Stimulated activated CD8-positive, alpha-beta memory T cell treated with anti-CD3 and anti-CD28 coated beads, Interleukin-4, amount 100 ng/mL, for 48 hours (primary cell): Measurements from ENCODE around the gene ARHGEF4.

Experiments used
- DNase-seq: peaks from one replicate; pipeline ENCODE4 v3.0.0-alpha.2; 2020

ARHGEF4 gene

DNA sequence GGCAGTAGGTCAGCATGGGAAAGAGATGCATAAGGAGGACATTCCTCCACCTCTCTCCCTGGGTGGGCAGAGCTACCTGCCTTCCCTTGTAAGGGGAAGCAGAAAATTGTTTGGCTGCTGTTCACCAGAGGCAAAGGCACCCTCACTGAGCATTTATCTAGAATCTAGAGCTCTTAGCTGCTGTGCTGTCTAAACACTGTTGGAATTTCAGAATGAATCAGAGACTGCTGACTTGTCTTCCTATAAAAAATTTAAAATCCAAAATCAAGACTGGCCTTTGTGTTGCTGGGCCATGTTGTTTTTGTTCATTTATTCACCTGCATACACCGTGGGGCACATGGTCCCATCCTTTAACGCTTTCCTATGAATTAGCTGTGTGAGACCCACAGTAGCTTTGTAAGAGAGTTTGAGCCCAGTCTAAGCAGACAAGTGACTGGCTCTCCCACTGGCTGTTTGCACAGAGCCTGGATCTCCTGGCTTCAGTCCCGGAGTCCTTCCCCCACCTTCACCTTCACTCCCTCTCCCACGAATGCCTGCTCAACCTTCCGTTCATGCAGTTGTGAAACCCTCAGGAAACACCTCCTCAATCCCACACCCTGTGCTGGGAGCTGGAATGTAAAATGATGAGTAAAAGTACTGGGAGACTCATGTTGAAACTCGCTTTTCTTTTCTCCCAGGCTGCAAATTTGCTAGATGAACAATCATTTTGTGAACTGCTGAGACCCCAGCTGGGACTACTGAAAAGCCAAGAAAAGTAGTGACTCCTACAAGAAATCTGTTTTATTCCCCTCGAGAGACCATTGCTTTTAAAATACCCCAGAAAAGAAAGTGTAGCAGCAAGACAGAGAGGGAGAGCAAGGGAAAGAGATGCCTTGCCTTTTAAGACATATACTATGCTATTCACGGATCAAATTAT is 180.4 kb downstream of the ARHGEF4 start:
- DNase-seq = no peak

DNA sequence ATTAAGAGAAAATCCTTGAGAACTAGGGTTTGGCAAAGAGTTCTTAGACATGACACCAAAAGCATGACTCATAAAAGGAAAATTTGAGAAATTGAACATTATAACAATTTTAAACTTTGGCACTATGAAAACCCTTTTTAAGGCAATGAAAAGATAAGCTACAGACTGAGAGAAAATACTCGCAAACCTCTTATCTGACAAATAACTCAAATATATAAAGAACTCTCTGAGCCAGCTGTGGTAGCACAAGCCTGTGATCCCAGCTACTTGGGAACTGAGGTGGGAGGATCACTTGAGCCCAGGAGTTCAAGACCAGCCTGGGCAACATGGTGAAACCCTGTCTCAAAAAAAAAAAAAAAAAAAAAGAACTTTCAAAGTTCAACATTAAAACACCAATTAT is 186.0 kb downstream of the ARHGEF4 start:
- no peak for DNase-seq

DNA sequence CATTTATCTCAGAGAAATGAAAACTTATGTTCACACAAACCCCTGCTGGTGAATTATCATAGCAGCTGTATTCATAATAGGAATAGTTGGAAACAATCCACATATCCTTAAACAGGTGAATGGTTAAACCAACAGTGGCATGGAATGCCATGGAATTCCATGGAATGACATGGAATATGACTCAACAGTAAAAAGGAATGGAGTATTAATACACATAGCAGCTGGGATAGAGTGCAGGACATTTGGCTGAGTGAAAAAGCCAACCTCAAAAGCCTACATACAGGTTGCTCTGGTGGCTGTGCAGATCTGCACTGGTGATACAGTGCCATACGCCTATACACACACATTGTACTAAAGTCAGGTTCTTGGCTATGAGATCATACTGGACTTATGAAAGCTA is 187.0 kb downstream of the ARHGEF4 start:
- DNase-seq = no peak

DNA sequence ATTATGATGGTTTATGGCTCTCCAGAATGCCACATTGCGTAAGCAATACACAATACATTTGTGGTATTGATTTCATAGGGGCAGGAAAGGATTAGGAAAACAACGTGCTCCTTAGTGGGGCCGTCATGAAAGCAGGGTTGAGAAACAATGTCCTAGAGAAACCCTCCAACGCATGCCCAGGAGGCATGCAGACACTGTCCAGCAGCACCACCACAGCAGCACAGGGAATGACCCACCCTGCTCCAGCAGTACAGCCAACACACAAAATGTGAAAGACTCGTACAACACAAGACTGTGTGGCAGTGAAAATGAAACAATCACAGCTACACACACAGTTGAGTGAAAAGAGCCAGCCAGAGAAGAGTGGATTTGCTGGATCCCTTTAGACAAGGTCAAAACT is 190.2 kb downstream of the ARHGEF4 start:
- no peak for DNase-seq

DNA sequence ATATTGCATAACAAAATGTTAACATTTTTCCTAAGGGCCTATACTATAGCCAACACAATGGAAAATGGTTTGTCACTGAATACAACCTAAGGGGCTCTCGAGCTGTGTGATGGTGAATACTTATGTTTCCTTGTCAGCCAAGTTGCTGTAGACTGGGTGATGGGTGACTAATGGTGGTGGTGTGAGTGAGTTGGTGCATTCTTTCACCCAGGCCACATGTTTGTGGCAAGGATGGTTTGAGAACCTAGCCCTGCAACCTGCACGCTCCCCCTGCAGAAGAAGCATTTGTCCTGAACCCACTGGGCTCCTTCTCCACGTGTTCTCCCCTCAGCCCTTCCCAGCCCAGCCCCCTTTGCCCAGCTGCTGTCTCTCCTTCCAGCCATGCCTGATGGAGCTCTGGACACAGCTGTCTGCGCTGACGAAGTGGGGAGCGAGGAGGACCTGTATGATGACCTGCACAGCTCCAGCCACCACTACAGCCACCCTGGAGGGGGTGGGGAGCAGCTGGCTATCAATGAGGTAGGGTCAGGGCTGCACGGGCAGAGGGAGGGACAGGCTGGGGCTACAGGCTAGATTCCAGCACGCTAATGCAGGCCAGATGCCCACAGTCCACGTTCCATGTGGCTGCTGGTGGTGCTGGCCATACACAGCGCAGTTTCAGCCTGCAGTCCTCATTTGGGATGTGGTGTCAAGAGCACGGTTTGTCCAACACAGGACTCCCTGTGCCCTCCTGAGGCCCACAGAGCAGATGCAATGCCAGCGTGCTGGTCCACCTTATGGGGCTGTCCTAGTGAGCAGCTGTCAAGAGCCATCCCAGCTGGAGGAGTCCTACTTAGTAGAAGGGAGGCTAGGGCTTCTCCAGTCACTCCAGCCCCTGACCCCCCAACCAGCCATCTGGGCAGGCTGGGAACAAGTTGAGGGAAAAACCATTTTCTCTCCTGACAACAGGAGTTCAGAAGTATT is 191.1 kb downstream of the ARHGEF4 start:
- DNase-seq = no peak

DNA sequence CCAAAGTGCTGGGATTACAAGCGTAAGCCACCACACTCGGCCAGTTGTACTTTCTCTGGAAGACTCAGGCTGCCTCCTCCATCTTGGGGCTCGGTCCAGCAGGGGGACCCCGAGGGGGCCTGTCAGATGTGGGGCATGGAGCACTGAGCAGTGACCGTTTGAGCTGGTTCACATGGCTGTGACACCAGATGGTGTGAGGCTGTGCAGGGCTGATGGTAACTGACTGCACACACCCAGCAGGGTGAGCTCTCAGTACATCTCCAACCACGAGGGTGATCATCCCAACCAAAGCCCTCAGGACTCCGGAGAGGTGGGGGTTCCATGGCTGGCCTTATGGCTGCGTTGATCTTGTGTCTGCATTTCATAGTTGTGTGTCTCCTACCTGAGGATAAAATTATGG is 193.1 kb downstream of the ARHGEF4 start:
- DNase-seq = no peak

DNA sequence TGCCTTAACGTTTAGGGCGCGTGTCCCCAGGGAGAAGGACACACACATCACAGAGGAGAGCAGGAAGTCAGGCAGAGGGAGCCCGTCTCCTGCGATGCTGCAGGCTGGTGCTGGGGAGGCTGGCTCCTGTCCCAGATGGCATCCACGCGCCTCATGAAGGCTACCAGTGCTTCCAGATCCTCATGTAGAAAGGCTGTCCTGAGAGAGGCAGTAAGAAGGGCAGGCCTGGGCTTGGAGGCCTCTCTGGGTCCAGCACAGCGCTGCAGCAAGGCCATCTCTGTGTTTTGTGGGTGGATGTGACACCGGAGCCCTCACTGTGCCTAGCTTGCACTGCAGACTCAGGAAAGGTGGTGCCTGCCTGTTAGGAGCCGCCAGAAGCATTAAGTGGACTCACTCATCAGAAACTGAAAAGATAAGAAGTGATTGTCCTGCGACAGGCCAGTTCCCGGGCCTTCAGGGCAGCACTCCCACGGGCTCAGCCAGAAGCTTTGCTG is 193.8 kb downstream of the ARHGEF4 start:
- no peak for DNase-seq

DNA sequence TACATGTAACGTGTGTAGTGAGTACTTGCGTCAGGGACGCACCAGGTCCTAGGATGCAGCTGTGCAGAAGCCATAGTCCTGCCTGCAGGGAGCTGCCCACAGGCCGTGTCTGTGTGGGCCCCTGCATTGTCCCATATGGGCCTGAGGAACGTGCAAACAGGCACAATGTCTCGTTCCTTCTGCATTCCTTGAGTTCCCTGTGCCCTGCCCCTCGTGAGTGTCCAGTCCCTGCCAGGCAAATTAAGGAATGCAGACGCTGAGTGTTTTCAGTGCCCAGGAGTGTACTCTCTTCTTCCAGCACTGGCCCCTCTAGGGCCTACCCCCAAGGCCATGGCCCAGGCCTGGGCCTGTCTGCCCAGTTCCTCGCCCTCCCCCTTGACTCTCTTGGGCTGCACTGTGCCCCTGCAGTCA is 194.7 kb downstream of the ARHGEF4 start:
- DNase-seq = no peak

DNA sequence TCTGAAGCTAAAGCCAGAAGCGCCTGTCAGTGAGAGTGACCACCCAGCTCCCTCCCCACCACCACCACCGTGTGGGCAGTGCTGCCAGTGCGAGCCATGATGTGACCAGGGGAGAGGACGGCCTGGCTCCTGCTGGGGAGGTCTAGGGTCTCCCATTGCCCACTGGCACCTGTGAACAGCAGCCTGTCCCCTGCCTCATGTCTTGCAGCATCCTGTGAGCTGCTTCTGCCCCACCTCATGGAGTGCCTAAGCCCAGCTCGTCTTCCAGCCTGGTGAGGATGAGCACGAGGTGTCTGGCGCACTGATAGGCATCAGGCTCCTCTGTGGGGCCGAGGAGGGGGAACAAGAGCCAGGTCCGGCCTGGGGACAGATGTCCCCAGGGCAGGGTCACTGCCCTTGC is 195.2 kb downstream of the ARHGEF4 start:
- DNase-seq = no peak

DNA sequence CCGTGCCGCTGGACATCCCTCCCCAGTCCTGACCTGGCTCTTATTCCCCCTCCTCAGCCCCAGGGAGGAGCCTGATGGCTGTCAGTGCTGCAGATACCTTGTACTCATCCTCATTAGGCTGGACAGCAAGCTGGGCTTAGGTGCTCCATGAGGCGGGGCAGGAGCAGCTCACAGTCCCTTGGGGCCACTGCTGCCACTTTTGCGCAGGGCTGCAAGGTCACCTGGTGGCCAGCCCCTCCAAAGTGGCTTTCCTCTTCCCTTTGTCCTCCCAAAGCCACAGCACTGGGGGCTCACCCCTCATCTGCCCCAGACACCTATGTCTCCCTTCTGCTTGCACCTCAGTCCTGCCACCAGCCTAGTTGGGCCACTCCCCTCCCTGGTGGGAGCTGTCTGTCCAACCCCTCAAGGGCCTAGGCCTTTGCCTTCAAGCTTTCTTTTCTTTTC is 195.7 kb downstream of the ARHGEF4 start:
- DNase-seq = no peak

DNA sequence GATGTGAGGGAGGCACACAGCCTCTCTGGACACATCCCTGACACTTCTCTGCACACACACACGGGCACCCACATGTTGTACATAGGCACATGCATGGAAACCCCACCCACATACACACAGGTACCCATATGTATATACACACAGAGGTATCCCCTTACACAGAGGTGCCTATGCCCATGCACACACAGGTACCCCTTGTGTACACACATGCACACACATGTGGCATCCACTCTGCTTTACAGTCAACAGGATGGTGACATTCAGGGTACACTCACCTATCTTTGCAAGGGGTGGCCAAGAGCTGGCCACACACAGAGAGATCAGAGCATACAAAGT is 197.0 kb downstream of the ARHGEF4 start:
- no peak for DNase-seq

DNA sequence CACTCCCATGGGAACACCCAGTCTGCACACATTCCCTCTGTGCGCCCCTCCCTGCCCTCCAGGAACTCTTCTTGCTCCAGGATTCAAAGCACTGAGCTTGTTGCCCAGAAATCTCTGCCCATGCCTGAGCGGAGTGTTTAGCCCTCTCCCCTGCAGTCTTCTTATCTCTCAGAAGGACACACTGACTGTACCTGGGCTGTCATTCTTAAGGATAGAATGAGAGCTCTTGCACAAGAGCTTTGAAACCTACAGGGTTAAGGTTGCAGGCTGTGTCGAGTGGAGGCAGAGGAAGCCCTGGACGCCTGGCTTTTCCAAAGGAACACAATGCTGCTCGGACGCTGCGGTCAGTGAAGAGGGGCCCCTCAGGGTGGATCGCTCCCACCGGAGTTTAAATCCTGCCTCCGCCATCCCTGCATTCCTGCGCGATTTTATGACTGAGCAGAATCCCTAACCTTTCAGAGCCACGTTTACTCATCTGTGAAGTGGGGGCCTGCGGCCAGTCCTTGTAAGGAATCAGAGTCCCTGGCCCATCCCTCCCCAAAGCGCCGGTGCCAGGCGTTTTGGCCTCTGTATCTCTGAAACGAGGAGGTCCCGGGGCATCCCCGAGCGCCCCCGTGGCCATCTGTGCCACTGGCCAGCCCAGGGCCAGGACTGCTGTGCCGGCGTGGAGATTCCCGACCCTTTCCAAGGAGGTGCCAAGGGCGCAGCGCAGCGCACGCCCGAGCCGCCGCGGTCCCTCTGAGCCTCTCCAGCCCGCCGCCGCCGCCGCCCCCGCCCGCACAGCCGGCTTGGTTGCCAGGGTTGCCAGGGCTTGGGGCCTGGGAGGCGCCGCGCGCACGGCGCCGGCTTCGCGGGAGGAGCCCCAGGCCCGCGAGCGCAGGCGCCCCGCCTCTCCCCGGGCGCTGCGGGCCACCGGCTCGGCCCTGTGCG is 197.7 kb downstream of the ARHGEF4 start:
- DNase-seq = peak; percentile 55

DNA sequence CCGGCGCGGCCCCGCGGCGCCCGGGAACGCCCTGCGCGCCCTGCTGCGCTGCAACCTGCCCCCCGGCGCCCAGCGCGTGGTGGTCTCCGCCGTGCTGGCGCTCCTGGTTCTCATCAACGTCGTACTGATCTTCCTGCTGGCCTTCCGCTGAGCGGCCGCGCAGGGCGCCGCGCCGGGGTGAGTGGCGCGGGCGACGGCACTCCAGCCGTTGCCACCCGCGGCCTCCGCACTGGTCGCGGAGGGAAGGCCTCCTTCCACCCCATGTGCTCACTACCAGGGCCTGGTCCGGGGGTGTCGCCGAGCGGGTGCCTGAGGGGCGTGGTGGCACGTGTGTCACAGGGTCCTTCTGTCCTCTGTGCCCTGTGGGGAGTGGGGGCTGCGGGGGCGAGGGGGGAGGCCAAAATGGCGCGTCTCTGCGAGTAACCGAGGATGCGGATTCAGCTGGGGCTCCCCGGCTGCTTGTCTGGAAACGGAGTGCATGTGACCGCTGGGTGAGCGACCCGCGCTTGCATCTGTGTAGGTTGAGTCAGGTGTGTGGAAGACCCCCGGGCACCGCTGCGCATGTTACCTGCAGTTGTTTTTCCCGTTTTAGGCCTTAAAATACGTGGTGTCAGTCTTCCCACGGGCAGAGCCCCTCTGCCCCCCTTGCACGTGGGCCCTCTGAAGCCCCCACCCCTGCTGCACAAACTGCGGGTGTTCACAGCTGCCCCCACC is 198.6 kb downstream of the ARHGEF4 start:
- no peak for DNase-seq

DNA sequence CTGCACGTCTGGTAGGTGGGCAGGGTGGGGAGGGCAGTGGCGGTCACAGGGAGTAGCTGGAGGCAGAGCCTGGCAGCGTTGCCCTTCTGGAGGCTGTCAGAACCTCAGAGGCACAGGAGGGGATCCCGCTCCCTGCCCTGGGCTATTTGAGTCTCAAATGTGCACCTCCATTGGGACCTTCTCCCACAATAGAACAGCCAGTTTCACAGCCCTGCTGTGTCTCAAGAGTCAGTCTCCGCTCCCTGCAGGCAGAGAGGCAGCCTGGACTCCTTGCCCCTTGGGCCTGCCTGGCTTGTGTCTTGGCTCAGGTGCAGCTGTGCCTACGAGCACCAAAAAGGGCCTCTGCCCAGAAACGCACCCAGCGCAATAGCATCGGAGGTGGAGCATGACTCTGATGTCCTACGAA is 199.1 kb downstream of the ARHGEF4 start:
- DNase-seq = no peak

DNA sequence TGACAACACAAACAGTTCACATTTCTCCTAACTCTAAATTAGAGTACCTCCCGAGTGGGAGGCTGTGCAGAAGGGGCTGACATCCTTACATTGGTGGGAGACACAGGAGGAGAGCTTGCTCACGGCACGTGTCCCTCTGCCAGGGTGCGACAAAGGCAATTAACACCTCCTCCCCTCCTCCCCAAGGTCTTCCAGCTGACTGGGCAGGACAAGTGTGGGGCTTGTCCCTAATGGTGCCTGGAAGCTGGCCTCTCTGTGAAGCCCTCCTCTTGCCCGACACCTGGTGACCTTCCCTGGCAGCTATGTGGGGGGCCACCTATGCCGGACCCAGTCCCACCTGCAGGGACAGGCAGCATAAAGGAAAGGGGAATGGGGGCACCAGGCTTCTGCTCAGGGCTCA is 199.6 kb downstream of the ARHGEF4 start:
- no peak for DNase-seq

DNA sequence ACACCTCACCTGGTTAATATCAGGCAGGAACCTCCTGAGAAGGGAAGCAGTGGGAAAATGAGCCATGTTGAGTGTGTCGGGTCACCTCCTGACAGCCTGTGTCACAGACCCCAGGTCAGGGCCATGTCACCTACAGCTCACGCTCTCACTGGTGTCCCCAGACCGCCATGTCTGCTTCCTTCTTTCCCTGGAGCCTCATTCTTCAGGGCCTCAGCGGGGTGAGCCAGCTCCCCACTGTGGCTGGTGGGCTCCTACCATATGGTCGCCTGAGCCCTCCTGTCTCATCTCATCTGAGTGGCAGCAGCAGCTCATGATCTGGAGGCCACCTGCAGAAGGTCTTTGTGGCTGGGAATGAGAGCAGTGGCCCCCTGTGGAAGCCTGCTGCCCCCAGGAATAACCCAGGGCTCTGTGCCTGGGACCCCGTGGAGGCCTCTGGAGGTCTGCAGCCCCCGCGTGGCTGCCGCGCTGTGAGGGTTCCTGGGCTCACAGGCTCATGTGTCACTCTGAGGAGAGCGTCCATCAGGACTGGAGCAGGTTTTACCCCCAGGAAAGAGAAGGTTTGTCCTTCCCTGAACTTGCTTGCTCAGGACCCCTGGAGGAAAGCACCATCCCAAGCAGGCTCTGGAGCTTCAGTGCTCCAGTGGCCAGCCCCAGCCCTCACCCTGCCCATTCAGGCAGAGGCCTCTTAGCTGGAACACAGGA is 200.1 kb downstream of the ARHGEF4 start:
- DNase-seq = no peak

DNA sequence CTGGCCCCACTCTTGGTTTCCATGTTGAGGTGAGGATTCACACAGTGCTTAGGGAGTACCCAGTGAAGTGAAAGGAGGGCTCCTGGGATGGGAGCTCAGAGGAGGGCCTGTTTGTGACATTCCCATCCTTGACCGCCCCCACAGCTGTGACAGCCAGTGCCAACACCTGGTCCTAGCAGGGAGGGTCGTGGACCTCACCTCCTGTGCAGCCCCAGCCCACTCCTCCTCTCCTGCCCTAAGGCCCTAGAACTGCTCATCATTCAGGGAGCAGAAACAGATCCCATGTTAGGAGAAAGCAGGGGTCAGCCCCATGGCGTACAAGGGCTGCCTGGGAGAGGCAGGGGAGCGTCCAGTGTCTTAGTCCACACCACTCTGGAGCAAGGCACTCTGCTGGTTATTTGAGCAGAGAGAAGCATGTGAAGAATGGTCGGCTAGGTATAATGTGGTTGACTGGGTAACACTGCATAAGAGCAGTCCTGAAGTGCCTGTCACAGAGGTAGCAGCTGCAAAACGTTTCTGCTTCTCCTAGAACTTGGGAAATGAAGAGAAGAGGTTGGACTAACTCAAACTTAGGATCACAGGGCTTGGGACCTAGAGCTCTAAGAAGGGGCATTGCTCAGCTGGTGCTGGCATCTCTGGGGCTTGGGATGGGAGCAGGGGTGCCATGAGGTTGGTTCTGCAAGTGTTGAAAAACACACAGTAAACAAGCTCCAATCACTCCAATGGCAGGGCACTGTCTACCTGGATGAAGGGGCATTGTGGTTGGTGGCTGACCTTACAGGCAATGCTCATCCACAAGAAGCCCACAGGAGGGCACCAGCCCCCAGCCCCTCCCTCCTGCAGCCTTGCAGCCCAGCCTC is 200.9 kb downstream of the ARHGEF4 start:
- DNase-seq = no peak

DNA sequence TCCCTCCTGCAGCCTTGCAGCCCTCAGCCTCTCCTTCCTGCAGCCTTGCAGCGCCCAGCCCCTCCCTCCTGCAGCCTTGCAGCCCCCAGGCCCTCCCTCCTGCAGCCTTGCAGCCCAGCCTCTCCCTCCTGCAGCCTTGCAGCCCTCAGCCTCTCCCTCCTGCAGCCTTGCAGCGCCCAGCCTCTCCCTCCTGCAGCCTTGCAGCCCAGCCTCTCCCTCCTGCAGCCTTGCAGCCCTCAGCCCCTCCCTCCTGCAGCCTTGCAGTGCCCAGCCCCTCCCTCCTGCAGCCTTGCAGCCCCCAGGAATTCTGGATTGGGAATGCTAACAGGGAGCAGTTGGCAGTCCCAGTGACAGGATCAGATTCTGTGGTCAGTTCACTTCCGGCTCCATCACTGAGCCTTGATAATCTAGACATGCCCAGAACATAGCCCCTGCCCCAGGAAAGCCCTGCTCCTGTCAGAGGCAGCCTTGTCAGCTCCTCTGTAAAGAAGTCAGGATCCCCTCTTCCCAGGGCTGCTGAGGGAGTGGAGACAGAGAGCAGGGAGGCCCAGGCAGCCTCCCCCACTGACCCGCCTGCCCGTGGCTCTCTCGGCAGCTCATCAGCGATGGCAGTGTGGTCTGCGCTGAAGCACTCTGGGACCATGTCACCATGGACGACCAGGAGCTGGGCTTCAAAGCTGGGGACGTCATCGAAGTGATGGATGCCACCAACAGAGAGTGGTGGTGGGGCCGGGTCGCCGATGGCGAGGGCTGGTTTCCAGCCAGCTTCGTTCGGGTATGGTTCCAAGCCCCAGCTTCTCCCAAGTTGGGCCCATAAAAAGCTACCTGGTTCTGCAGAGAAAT is 201.8 kb downstream of the ARHGEF4 start:
- DNase-seq = no peak

DNA sequence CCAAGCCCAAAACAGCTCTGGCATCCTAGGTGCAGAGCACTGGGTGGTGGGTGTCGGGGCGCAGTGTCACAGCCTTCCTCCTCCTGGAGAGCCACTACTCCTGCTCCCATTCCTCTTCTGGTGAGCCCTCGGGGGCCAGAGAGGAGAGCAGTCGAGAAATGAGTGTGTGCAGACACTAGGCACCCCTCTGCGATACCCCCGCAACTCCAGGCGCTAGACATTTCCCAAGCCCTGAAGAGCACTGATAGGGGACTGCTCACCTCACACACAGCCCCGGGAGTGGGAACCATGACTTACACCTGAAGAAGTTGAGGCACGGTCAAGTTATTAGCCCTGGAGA is 202.4 kb downstream of the ARHGEF4 start:
- DNase-seq = no peak
